GM12891 (cell line): ENCODE data around the gene FUOM.

Source experiments
- DNase-seq: peaks from one replicate; pipeline ENCODE4 v3.0.0; 2011; ENCODE audit warnings: low spot score; ENCODE audit not compliant: insufficient read length
- FAIRE-seq: peaks from 2 replicates; lab custom pipeline; 2011; peaks lifted over from hg19 to GRCh38; lab: Jason Lieb, UNC
- PAX5 ChIP-seq: IDR thresholded peaks from 2 replicates; pipeline ENCODE4 v1.6.1; 2011; ENCODE audit warnings: low read length, moderate library complexity, mild to moderate bottlenecking; ENCODE audit not compliant: insufficient read depth, severe bottlenecking
- POLR2A ChIP-seq: IDR thresholded peaks from 2 replicates; pipeline ENCODE4 v1.6.1; 2011; ENCODE audit warnings: low read depth, low read length, control low read depth
- POLR2AphosphoS5 ChIP-seq: IDR thresholded peaks from 2 replicates; pipeline ENCODE4 v1.6.1; 2011; ENCODE audit warnings: low read depth, low read length, control low read depth
- POU2F2 ChIP-seq: IDR thresholded peaks from 2 replicates; pipeline ENCODE4 v1.6.1; 2011; ENCODE audit warnings: low read depth, mild to moderate bottlenecking, control low read depth, low read length, moderate library complexity
- SPI1 ChIP-seq: IDR thresholded peaks from 2 replicates; pipeline ENCODE4 v1.6.1; 2011; ENCODE audit warnings: low read depth, low read length, control low read depth
- TAF1 ChIP-seq: IDR thresholded peaks from 2 replicates; pipeline ENCODE4 v1.6.1; 2011; ENCODE audit warnings: low read depth, low read length, control low read depth

FUOM gene

DNA sequence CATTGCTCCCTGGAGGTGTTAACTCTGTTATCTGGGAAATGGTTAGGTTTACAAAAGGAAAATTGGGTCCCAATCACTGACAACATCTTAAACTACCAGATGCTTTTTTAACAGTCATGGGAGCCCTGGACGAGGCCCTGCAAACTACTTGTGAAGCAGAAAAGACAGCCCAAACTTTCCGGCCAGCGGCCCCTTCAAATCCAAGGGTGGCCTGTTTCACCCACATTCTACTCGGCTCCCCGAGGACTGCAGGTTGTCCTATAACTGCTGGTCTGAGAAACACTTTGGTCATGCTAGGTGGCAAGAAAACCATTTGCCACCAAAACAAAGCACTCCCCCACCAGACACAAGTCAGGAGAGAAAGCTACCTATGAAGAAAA, 51.7 kb downstream of the FUOM start:
- TF ChIP-seq POU2F2 (no peak), SPI1 (no peak), POLR2AphosphoS5 (no peak), TAF1 (no peak), PAX5 (no peak), POLR2A (no peak)
- FAIRE-seq, result no peak

More for the DNA sequence above, 51.7 kb downstream of the FUOM start:
- DNase-seq, result no peak
